GM12878 (cell line): ENCODE data around the gene SGSH. TPM values are rescaled to one million over a fixed set of nuclear protein-coding genes. Genes with fewer than 3 reads are reported as not detected.

Experiments used
- ATAC-seq: fragments of 200-7000 bp; cut with Tn5 transposase; 3 replicates; pipeline ENCODE4 v1.9.1; 2020; ENCODE audit warnings: mild to moderate bottlenecking, moderate library complexity
- BruUV-seq: library from RNA; stranded (reverse); fragments of 400-500 nt; replicated peaks from 2 replicates; lab custom pipeline; 2021; lab: Mats Ljungman, UMichigan
- CTCF ChIA-PET: fragments of 300-600 bp; sonication (Branson Sonifier 250); formaldehyde crosslinking; extraction: SDS; loops from one replicate; lab custom pipeline; 2021; ENCODE audit warnings: inconsistent platforms; lab: Yijun Ruan, JAX
- POLR2A ChIA-PET: fragments of 350-600 bp; formaldehyde crosslinking; extraction: SDS; loops from one replicate; lab custom pipeline; 2021; ENCODE audit warnings: inconsistent platforms; lab: Charles Lee
- RAD21 ChIA-PET: fragments of 300-600 bp; sonication (Branson Sonifier 250); formaldehyde crosslinking; loops from one replicate; lab custom pipeline; 2023; ENCODE audit warnings: antibody characterized with exemption; ENCODE audit not compliant: unreplicated experiment; lab: Charles Lee
- SMC1A ChIA-PET: fragments of 300-600 bp; sonication (Branson Sonifier 250); formaldehyde crosslinking; loops from one replicate; lab custom pipeline; 2023; ENCODE audit not compliant: unreplicated experiment, uncharacterized antibody; lab: Charles Lee
- DNase-seq: peaks from one replicate; pipeline ENCODE4 v3.0.0-alpha.2; 2011; ENCODE audit warnings: low read depth, low spot score
- FAIRE-seq: peaks from 3 replicates; lab custom pipeline; 2011; peaks lifted over from hg19 to GRCh38; lab: Jason Lieb, UNC
- H2AFZ ChIP-seq: 2 replicates; pipeline ENCODE4 v1.6.0; 2011; ENCODE audit warnings: low read depth, low read length, control low read depth; ENCODE audit not compliant: control insufficient read depth
- H3K27ac ChIP-seq: 2 replicates; pipeline ENCODE4 v1.5.1; 2011; ENCODE audit warnings: control low read depth; ENCODE audit not compliant: control insufficient read depth, insufficient read depth
- H3K27me3 ChIP-seq, 2 experiments: replicated peaks in 1 of 2; 2 replicates each; pipeline versions ENCODE4 v1.6.0 to v1.6.1; 2011; ENCODE audit warnings: low read length in 1 of 2; ENCODE audit not compliant: control insufficient read depth in 2 of 2, insufficient read depth in 2 of 2
- H3K36me3 ChIP-seq, 2 experiments: 2 replicates each; pipeline ENCODE4 v1.5.1; 2011; ENCODE audit warnings: low read length in 1 of 2; ENCODE audit not compliant: control insufficient read depth in 2 of 2, insufficient read depth in 2 of 2
- H3K4me1 ChIP-seq: 2 replicates; pipeline ENCODE4 v1.6.1; 2011; ENCODE audit warnings: mild to moderate bottlenecking, low read length, moderate library complexity, mixed read lengths; ENCODE audit not compliant: control insufficient read depth, insufficient read depth
- H3K4me2 ChIP-seq: 2 replicates; pipeline ENCODE4 v1.6.0; 2011; ENCODE audit warnings: control low read depth; ENCODE audit not compliant: control insufficient read depth, insufficient read depth
- H3K4me3 ChIP-seq: fragments of 200-600 bp; sonication (generic); 2 replicates; pipeline ENCODE4 v1.5.1; 2016
- H3K79me2 ChIP-seq: 2 replicates; pipeline ENCODE4 v1.6.0; 2011; ENCODE audit warnings: low read length; ENCODE audit not compliant: control insufficient read depth, insufficient read depth
- H3K9ac ChIP-seq: 2 replicates; pipeline ENCODE4 v1.8.0; 2011; ENCODE audit warnings: low read length, control low read depth, mixed read lengths; ENCODE audit not compliant: control insufficient read depth, insufficient read depth
- H3K9me3 ChIP-seq: replicated peaks from 3 replicates; pipeline ENCODE4 v1.5.1; 2011; ENCODE audit warnings: mild to moderate bottlenecking, low read length; ENCODE audit not compliant: control insufficient read depth, insufficient read depth
- H4K20me1 ChIP-seq: 2 replicates; pipeline ENCODE4 v1.6.0; 2011; ENCODE audit not compliant: control insufficient read depth, insufficient read depth
- ATF3 ChIP-seq: IDR thresholded peaks from 2 replicates; pipeline ENCODE4 v1.6.1; 2011; ENCODE audit warnings: low read depth, mild to moderate bottlenecking, low read length, moderate library complexity, borderline replicate concordance; ENCODE audit errors: extremely low read depth
- CREM ChIP-seq: IDR thresholded peaks from 2 replicates; pipeline ENCODE4 v1.6.1; 2014; ENCODE audit warnings: antibody characterized with exemption, low read depth
- HDGF ChIP-seq: fragments of 450-650 bp; IDR thresholded peaks from 2 replicates; pipeline ENCODE4 v1.6.1; 2016; ENCODE audit warnings: antibody characterized with exemption
- IRF4 ChIP-seq: IDR thresholded peaks from 2 replicates; pipeline ENCODE4 v1.6.1; 2011; ENCODE audit warnings: low read depth, low read length
- MXI1 ChIP-seq: fragments of 150-350 bp; IDR thresholded peaks from 2 replicates; pipeline ENCODE4 v1.6.1; 2011; ENCODE audit warnings: low read depth, mild to moderate bottlenecking, inconsistent platforms, low read length, improper control_type of control experiment
- RELA ChIP-seq: fragments of 450-650 bp; IDR thresholded peaks from 2 replicates; pipeline ENCODE4 v1.8.0; 2014; ENCODE audit warnings: borderline replicate concordance; ENCODE audit not compliant: partially characterized antibody
- SPI1 ChIP-seq: IDR thresholded peaks from 2 replicates; pipeline ENCODE4 v1.6.1; 2011; ENCODE audit warnings: low read depth, mild to moderate bottlenecking, low read length, moderate library complexity, borderline replicate concordance; ENCODE audit not compliant: insufficient read depth
- YY1 ChIP-seq: IDR thresholded peaks from 2 replicates; pipeline ENCODE4 v1.6.1; 2011; ENCODE audit warnings: low read depth, mild to moderate bottlenecking, low read length
- WGBS: methylation state at CpG from one replicate; pipeline ENCODE4 v1.1.6; 2016; ENCODE audit warnings: low lambda C conversion rate; ENCODE audit not compliant: insufficient replicate concordance, insufficient coverage; ENCODE audit errors: missing lambda C conversion rate; 5-methylcytosine and 5-hydroxymethylcytosine counted together
- in situ Hi-C: fragments of 300-500 bp; cut with MboI; formaldehyde crosslinking; loops from 9 replicates; pipeline ENCODE4 v1.14.3; 2018; ENCODE audit warnings: mixed read lengths
- intact Hi-C: fragments of 100-400 bp; cut with micrococcal nuclease; formaldehyde crosslinking; loops from one replicate; pipeline ENCODE4 v1.14.2; 2022; ENCODE audit not compliant: unreplicated experiment
- polyA plus RNA-seq, 11 experiments: library from polyadenylated mRNA; depleted of rRNA in 4 of 11; unstranded in 6 of 11; stranded (reverse) in 5 of 11; fragments of >200 nt; fragmentation: Nextera tagmentation in 4 of 11; fragmentation: Illumina TruSeq in 1 of 11; extraction: Ambion mirVana in 4 of 11; extraction: Trizol in 1 of 11; gene quantifications; 1 replicate in 1 of 11; 2 replicates in 10 of 11; pipeline versions ENCODE4 v1.2.1 to v1.2.3, GENCODE V29; 2011 to 2016; ENCODE audit warnings: inconsistent platforms in 2 of 11, missing spikeins in 2 of 11, low read depth in 1 of 11
- total RNA-seq, 4 experiments: library from RNA; depleted of rRNA in 3 of 4; stranded (reverse); fragments of >200 nt in 3 of 4; fragmentation: Illumina TruSeq in 1 of 4; extraction: Trizol in 1 of 4; gene quantifications; 2 replicates each; pipeline versions ENCODE4 v1.2.1 to v1.2.3, GENCODE V29; 2013 to 2021
- TF ChIP-seq, protein P1 (sequence below): fragments of 450-650 bp; IDR thresholded peaks from 2 replicates; pipeline ENCODE4 v1.6.1; 2016; ENCODE audit warnings: mild to moderate bottlenecking
- TF ChIP-seq, protein P2 (sequence below): fragments of 450-650 bp; formaldehyde crosslinking; IDR thresholded peaks from 2 replicates; pipeline ENCODE4 v1.5.0; 2022; ENCODE audit warnings: mild to moderate bottlenecking, missing genetic modification characterization
- TF ChIP-seq, protein P3 (sequence below): fragments of 450-650 bp; IDR thresholded peaks from 2 replicates; pipeline ENCODE4 v1.6.1; 2018; ENCODE audit warnings: borderline replicate concordance, mild to moderate bottlenecking; ENCODE audit not compliant: partially characterized antibody

The SGSH gene
- total and polyA plus RNA-seq, 10 of the 15 experiments (the other 5 are each of a cell fraction or from before 2014, with no cell fraction given), result 0.13 to 17.2 (median 6.0) TPM

DNA sequence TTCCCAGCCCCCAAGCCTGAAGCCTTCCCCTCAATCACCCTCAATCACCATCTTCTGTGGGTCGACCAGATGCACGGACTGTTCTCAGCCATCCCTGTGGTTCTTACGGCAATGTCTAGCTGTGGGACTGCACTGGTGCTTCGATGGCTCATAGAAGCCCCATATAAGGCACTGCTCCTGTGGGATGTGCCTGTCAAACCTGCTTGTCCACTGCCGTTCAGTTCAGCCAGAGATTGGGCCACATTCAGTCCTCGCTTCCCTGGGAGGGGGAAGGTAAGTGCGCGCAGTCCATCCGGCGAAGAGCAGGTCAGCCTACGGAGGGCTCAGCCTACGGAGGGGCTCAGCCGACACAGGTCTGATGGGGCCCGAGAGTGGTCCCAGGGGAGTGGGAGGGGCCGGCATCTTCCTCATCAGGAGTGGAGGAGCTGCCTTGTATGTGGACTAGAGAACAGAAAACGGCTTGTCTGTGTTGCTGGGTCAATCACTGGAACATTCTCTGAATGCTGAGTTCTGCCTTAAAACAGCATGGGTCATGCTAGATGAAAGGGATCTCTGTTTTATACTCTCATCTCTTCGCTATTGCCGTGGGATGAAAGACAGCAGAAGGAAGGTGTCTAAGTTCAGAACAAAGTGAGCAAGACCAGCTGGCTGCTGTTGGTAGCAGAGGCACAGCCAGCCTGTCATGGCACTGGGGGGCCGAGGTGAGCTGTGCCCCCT is 50.2 kb downstream of the SGSH start, which contains the start of gene CARD14 (continued):
- TF ChIP-seq, protein P1, sequence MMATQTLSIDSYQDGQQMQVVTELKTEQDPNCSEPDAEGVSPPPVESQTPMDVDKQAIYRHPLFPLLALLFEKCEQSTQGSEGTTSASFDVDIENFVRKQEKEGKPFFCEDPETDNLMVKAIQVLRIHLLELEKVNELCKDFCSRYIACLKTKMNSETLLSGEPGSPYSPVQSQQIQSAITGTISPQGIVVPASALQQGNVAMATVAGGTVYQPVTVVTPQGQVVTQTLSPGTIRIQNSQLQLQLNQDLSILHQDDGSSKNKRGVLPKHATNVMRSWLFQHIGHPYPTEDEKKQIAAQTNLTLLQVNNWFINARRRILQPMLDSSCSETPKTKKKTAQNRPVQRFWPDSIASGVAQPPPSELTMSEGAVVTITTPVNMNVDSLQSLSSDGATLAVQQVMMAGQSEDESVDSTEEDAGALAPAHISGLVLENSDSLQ, result no peak
- TF ChIP-seq, protein P2, sequence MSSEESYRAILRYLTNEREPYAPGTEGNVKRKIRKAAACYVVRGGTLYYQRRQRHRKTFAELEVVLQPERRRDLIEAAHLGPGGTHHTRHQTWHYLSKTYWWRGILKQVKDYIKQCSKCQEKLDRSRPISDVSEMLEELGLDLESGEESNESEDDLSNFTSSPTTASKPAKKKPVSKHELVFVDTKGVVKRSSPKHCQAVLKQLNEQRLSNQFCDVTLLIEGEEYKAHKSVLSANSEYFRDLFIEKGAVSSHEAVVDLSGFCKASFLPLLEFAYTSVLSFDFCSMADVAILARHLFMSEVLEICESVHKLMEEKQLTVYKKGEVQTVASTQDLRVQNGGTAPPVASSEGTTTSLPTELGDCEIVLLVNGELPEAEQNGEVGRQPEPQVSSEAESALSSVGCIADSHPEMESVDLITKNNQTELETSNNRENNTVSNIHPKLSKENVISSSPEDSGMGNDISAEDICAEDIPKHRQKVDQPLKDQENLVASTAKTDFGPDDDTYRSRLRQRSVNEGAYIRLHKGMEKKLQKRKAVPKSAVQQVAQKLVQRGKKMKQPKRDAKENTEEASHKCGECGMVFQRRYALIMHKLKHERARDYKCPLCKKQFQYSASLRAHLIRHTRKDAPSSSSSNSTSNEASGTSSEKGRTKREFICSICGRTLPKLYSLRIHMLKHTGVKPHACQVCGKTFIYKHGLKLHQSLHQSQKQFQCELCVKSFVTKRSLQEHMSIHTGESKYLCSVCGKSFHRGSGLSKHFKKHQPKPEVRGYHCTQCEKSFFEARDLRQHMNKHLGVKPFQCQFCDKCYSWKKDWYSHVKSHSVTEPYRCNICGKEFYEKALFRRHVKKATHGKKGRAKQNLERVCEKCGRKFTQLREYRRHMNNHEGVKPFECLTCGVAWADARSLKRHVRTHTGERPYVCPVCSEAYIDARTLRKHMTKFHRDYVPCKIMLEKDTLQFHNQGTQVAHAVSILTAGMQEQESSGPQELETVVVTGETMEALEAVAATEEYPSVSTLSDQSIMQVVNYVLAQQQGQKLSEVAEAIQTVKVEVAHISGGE (CRISPR knock-in tag), result no peak
- TF ChIP-seq IRF4, result no peak

- 51% methylated on average over 5 of the region's 5 CpGs for WGBS
- Histone ChIP-seq H3K4me2 (no peak overlapping the region), H4K20me1 (no peaks in the 10 kb centered on the region), H3K27ac (no peak overlapping the region), H3K27me3 (no peaks in the 10 kb centered on the region), H3K4me3 (no peak overlapping the region), H2AFZ (no peak overlapping the region), H3K9ac (no peak overlapping the region), H3K36me3 (no peaks in the 10 kb centered on the region), H3K79me2 (no peaks in the 10 kb centered on the region), H3K9me3 (no peaks in the 10 kb centered on the region), H3K4me1 (no peaks in the 10 kb centered on the region)
- ATAC-seq, result no peak
- BruUV-seq, result no TSS peak
- ChIA-PET POLR2A (no interaction called here), CTCF (no interaction called here), SMC1A (no interaction called here), RAD21 (no interaction called here)
- intact Hi-C loops, result no loop called here
- no peak for FAIRE-seq
- in situ Hi-C loops, result no loop called here
- DNase-seq, result no peak
- TF ChIP-seq CREM (no peak), SPI1 (no peak), YY1 (no peak), RELA (no peak), ATF3 (no peak), MXI1 (no peak), HDGF (no peak)
- TF ChIP-seq, protein P3, sequence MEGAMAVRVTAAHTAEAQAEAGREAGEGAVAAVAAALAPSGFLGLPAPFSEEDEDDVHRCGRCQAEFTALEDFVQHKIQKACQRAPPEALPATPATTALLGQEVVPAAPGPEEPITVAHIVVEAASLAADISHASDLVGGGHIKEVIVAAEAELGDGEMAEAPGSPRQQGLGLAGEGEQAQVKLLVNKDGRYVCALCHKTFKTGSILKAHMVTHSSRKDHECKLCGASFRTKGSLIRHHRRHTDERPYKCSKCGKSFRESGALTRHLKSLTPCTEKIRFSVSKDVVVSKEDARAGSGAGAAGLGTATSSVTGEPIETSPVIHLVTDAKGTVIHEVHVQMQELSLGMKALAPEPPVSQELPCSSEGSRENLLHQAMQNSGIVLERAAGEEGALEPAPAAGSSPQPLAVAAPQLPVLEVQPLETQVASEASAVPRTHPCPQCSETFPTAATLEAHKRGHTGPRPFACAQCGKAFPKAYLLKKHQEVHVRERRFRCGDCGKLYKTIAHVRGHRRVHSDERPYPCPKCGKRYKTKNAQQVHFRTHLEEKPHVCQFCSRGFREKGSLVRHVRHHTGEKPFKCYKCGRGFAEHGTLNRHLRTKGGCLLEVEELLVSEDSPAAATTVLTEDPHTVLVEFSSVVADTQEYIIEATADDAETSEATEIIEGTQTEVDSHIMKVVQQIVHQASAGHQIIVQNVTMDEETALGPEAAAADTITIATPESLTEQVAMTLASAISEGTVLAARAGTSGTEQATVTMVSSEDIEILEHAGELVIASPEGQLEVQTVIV, result no peak
Observed at GRCh38 chr17:80169107-80169506, 51.0 kb downstream of the SGSH start.
